ENCODE results near the gene KCNMB2.

DNA sequence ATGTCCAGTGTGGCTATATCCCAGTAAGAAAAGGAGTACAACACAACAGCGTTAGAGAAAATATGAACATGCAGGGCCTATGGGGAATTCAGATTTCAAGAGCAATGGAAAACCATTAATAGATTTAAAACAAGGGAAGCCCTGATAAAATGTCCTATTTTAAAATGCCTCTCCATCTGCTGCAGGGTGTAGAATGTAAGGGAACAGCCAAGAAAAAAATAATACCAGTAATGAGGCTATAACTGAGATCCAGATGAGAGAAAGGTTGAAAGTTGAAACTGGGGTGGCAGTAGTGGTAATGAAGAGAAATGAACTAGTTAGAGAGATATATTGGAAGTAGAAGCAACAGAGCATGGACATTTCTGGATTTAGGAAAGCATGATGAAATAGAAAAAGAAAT is 226.1 kb downstream of the KCNMB2 start:
- TF ChIP-seq ZNF274 (IDR thresholded peaks at IDR 0.05; ENCODE audit: low read depth, low read length) (no peak), YY1 (IDR thresholded peaks at IDR 0.05; ENCODE audit: insufficient read depth, insufficient read length) (no peak)

All from NT2/D1 (cell line).